Liver (tissue), 9 donors: ENCODE measurements around the gene PROC. TPM values are rescaled to one million over a fixed set of nuclear protein-coding genes. Genes with fewer than 3 reads are reported as not detected.

Source experiments
- DNase-seq: peaks from one replicate; pipeline ENCODE4 v3.0.0-alpha.2; 2017; ENCODE audit warnings: low spot score
- H3K27ac ChIP-seq, 2 donors: one replicate each; pipeline ENCODE4 v1.7.0; 2013; ENCODE audit warnings: inconsistent platforms in 2 of 2, low read length in 2 of 2, control low read depth in 1 of 2, low read depth in 1 of 2, mild to moderate bottlenecking in 1 of 2
- H3K27me3 ChIP-seq, 4 donors: one replicate each; pipeline versions ENCODE4 v1.6.1 to v1.7.0; 2013; ENCODE audit warnings: low read length in 3 of 4, inconsistent platforms in 1 of 4, mild to moderate bottlenecking in 1 of 4, moderate library complexity in 1 of 4; ENCODE audit not compliant: control insufficient read depth in 4 of 4, insufficient read depth in 4 of 4
- H3K36me3 ChIP-seq, 4 donors: one replicate each; pipeline versions ENCODE4 v1.6.1 to v1.7.0; 2013; ENCODE audit warnings: low read length in 3 of 4, mild to moderate bottlenecking in 3 of 4, low read depth in 1 of 4, moderate library complexity in 1 of 4; ENCODE audit not compliant: control insufficient read depth in 4 of 4, insufficient read depth in 3 of 4
- H3K4me1 ChIP-seq, 4 donors: one replicate each; pipeline versions ENCODE4 v1.6.1 to v1.7.0; 2013; ENCODE audit warnings: low read length in 3 of 4, mild to moderate bottlenecking in 3 of 4, moderate library complexity in 1 of 4; ENCODE audit not compliant: control insufficient read depth in 4 of 4, insufficient read depth in 4 of 4
- H3K4me3 ChIP-seq, 3 donors: one replicate each; pipeline versions ENCODE4 v1.6.1 to v1.7.0; 2013; ENCODE audit warnings: low read length in 3 of 3, control low read depth in 1 of 3, low read depth in 1 of 3, mild to moderate bottlenecking in 1 of 3
- H3K9ac ChIP-seq, 2 donors: one replicate each; pipeline ENCODE4 v1.7.0; 2013; ENCODE audit warnings: low read length in 2 of 2, mild to moderate bottlenecking in 2 of 2, moderate library complexity in 2 of 2, control low read depth in 1 of 2, low read depth in 1 of 2
- H3K9me3 ChIP-seq, 4 donors: one replicate each; pipeline versions ENCODE4 v1.6.1 to v1.7.0; 2013; ENCODE audit warnings: low read length in 3 of 4; ENCODE audit not compliant: control insufficient read depth in 4 of 4
- ATF3 ChIP-seq: IDR thresholded peaks from 2 replicates; pipeline ENCODE4 v1.6.1; 2016; ENCODE audit warnings: antibody characterized with exemption
- CTCF ChIP-seq: fragments of 150-350 bp; IDR thresholded peaks from 2 replicates; pipeline ENCODE4 v1.5.1; 2017; ENCODE audit warnings: improper control_type of control experiment, low read depth, low read length; ENCODE audit not compliant: missing input control
- EGR1 ChIP-seq, 2 donors: IDR thresholded peaks; 2 replicates each; pipeline ENCODE4 v1.6.1; 2016 to 2018; ENCODE audit warnings: antibody characterized with exemption in 2 of 2, low read depth in 2 of 2
- FOXA2 ChIP-seq: IDR thresholded peaks from 2 replicates; pipeline ENCODE4 v1.6.1; 2016; ENCODE audit warnings: antibody characterized with exemption
- HNF4A ChIP-seq, 2 donors: conservative IDR thresholded peaks; 2 replicates each; pipeline ENCODE4 v1.6.1; 2016; ENCODE audit warnings: antibody characterized with exemption in 2 of 2, mild to moderate bottlenecking in 2 of 2
- HNF4G ChIP-seq: IDR thresholded peaks from 2 replicates; pipeline ENCODE4 v1.6.1; 2016; ENCODE audit warnings: antibody characterized with exemption
- JUND ChIP-seq, 2 donors: IDR thresholded peaks; 2 replicates each; pipeline ENCODE4 v1.6.1; 2016; ENCODE audit warnings: antibody characterized with exemption in 2 of 2
- NR2F2 ChIP-seq: IDR thresholded peaks from 2 replicates; pipeline ENCODE4 v1.6.1; 2016; ENCODE audit warnings: antibody characterized with exemption
- RXRA ChIP-seq, 2 donors: IDR thresholded peaks; 2 replicates each; pipeline ENCODE4 v1.6.1; 2017 to 2018; ENCODE audit warnings: antibody characterized with exemption in 2 of 2, mild to moderate bottlenecking in 1 of 2
- SP1 ChIP-seq: IDR thresholded peaks from 2 replicates; pipeline ENCODE4 v1.6.1; 2018; ENCODE audit warnings: antibody characterized with exemption, mild to moderate bottlenecking
- YY1 ChIP-seq: IDR thresholded peaks from 2 replicates; pipeline ENCODE4 v1.6.1; 2016; ENCODE audit warnings: antibody characterized with exemption, mild to moderate bottlenecking
- ZBTB33 ChIP-seq: IDR thresholded peaks from 2 replicates; pipeline ENCODE4 v1.6.1; 2016; ENCODE audit warnings: antibody characterized with exemption
- WGBS: extraction: QIAGEN DNeasy Blood & Tissue Kit; methylation state at CpG from one replicate; pipeline ENCODE4 v1.1.7; 2013; 5-methylcytosine and 5-hydroxymethylcytosine counted together
- polyA plus RNA-seq, 2 donors: library from polyadenylated mRNA; stranded (reverse) in 1 of 2; unstranded in 1 of 2; fragments of 200-250 nt in 1 of 2; fragments of >200 nt in 1 of 2; fragmentation: Nextera tagmentation in 1 of 2; extraction: Ambion mirVana in 1 of 2; gene quantifications; one replicate each; pipeline versions ENCODE4 v1.2.1 to v1.2.3, GENCODE V29; 2013 to 2015
- total RNA-seq, 2 donors: library from RNA; depleted of rRNA; stranded (reverse); fragments of >200 nt; gene quantifications; one replicate each; pipeline ENCODE4 v1.2.3, GENCODE V29; 2014
- TF ChIP-seq, protein P1 (sequence below): IDR thresholded peaks from 2 replicates; pipeline ENCODE4 v1.6.1; 2016; ENCODE audit warnings: antibody characterized with exemption, mild to moderate bottlenecking
- donor health status: healthy.
- donor health status: healthy.
- donor health status: healthy.
- donor health status: healthy.
- donor health status: healthy.

The PROC gene
- total and polyA plus RNA-seq, 4 donors, result 150 to 407 (median 341) TPM

DNA sequence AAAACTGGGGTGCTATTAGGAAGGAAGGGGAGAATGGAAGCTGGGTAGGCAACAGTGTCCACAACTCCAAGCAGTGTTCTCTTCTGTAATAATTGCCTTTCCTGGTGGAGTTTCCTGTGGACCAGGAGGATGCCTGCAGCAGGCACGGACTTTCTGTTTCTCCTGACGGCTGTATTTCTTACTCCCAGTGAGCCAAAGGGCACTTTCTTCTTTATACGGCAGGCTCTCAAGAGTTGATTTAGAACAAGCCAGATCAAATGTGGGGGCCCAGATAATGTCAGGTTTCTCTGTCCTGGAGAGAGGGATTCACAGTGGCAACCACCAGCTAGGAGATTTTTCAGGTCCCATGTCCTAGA is 13.0 kb upstream of the PROC start:
- H3K4me3 ChIP-seq, result no peak overlapping the region
- H3K27me3 ChIP-seq, result no peaks in the 10 kb centered on the region
- peaks cover 0 to 13% (median 5%) of the 10 kb centered on the region in 4 donors for H3K4me1 ChIP-seq
- no peaks in the 10 kb centered on the region for H3K36me3 ChIP-seq
- no peak overlapping the region for H3K27ac ChIP-seq
- no peaks in the 10 kb centered on the region for H3K9me3 ChIP-seq
- DNase-seq, result peak; percentile 14
- 75% methylated on average over 3 of the region's 3 CpGs for WGBS
- H3K9ac ChIP-seq, result no peak overlapping the region
- TF ChIP-seq ZBTB33, result no peak
- TF ChIP-seq JUND (IDR thresholded peaks at IDR 0.05), result no peak
- TF ChIP-seq SP1, result no peak
- TF ChIP-seq, protein P1, sequence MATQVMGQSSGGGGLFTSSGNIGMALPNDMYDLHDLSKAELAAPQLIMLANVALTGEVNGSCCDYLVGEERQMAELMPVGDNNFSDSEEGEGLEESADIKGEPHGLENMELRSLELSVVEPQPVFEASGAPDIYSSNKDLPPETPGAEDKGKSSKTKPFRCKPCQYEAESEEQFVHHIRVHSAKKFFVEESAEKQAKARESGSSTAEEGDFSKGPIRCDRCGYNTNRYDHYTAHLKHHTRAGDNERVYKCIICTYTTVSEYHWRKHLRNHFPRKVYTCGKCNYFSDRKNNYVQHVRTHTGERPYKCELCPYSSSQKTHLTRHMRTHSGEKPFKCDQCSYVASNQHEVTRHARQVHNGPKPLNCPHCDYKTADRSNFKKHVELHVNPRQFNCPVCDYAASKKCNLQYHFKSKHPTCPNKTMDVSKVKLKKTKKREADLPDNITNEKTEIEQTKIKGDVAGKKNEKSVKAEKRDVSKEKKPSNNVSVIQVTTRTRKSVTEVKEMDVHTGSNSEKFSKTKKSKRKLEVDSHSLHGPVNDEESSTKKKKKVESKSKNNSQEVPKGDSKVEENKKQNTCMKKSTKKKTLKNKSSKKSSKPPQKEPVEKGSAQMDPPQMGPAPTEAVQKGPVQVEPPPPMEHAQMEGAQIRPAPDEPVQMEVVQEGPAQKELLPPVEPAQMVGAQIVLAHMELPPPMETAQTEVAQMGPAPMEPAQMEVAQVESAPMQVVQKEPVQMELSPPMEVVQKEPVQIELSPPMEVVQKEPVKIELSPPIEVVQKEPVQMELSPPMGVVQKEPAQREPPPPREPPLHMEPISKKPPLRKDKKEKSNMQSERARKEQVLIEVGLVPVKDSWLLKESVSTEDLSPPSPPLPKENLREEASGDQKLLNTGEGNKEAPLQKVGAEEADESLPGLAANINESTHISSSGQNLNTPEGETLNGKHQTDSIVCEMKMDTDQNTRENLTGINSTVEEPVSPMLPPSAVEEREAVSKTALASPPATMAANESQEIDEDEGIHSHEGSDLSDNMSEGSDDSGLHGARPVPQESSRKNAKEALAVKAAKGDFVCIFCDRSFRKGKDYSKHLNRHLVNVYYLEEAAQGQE, result no peak
- no peak for TF ChIP-seq NR2F2
- no peak for TF ChIP-seq HNF4A (conservative IDR thresholded peaks at IDR 0.05)
- TF ChIP-seq HNF4G, result no peak
- no peak for TF ChIP-seq RXRA (IDR thresholded peaks at IDR 0.05)
- no peak for TF ChIP-seq ATF3
- TF ChIP-seq EGR1 (IDR thresholded peaks at IDR 0.05; ENCODE audit: low read depth in 2 of 2), result no peak
- TF ChIP-seq YY1, result no peak

- TF ChIP-seq ZBTB33 (no peak), CTCF (no peak), FOXA2 (no peak)
- 98% methylated on average over 2 of the region's 2 CpGs for WGBS
- no peaks in the 10 kb centered on the region for H3K9me3 ChIP-seq
- H3K4me1 ChIP-seq, result peaks cover 5 to 25% (median 10%) of the 10 kb centered on the region in 4 donors
- H3K27me3 ChIP-seq, result no peaks in the 10 kb centered on the region
- no peak overlapping the region for H3K27ac ChIP-seq
- no peak for DNase-seq
- no peaks in the 10 kb centered on the region for H3K36me3 ChIP-seq
- no peak overlapping the region for H3K4me3 ChIP-seq
- no peak overlapping the region for H3K9ac ChIP-seq
These were observed 11.8 kb upstream of the PROC start for GRCh38 chr2:127406454-127406853.
